ENCODE measurements around the gene SRD5A2. TPM values are rescaled to one million over a fixed set of nuclear protein-coding genes. Genes with fewer than 3 reads are reported as not detected.
A peak's percentile ranks its signal among the peaks of the same experiment; 100 is the strongest.

Gene SRD5A2
- total and polyA plus RNA-seq, 2 of the 4 experiments (the other 2 are of a cell fraction) = not detected

GRCh38 chr2:31558401-31559295 lies 22.1 kb downstream of the SRD5A2 start:
- Histone ChIP-seq H3K9ac (ENCODE audit: low read depth, low read length) (no peak overlapping the region), H3K4me3 (ENCODE audit: insufficient read depth, low read depth, low read length) (no peak overlapping the region), H2BK20ac (ENCODE audit: low read depth, low read length) (no peak overlapping the region), H2BK15ac (ENCODE audit: low read depth, low read length) (no peak overlapping the region), H3K27me3 (ENCODE audit: control insufficient read depth, insufficient read depth, low read length) (no peaks in the 10 kb centered on the region), H3K14ac (replicated peaks; ENCODE audit: low read depth, low read length) (no peak overlapping the region), H3K4me1 (ENCODE audit: control insufficient read depth, insufficient read depth, low read length) (no peaks in the 10 kb centered on the region), H3K23ac (ENCODE audit: low read depth, low read length) (no peak overlapping the region), H4K8ac (ENCODE audit: low read depth in 2 of 2, low read length in 2 of 2) (no peak overlapping the region), H3K9me3 (ENCODE audit: control insufficient read depth, insufficient read depth, low read length) (peaks cover 2% of the 10 kb centered on the region; the same call in 1 of the 2 replicates), H2BK120ac (ENCODE audit: low read depth, low read length) (no peak overlapping the region), H3K9me1 (ENCODE audit: insufficient read depth, low read length) (no peaks in the 10 kb centered on the region), H3K27ac (ENCODE audit: insufficient read depth, low read length) (no peak overlapping the region), H3K4ac (ENCODE audit: low read depth, low read length) (no peak overlapping the region), H2AK9ac (replicated peaks; ENCODE audit: low read depth, low read length, poor library complexity) (no peak overlapping the region), H3K18ac (ENCODE audit: low read depth, low read length) (no peak overlapping the region), H2AFZ (replicated peaks; ENCODE audit: low read length, poor library complexity) (no peak overlapping the region), H3K36me3 (ENCODE audit: control insufficient read depth, insufficient read depth, low read length) (no peaks in the 10 kb centered on the region), H2BK5ac (ENCODE audit: low read depth, low read length, poor library complexity, severe bottlenecking) (no peak overlapping the region), H3K79me1 (ENCODE audit: low read depth in 1 of 2, low read length in 2 of 2) (no peaks in the 10 kb centered on the region), H4K20me1 (ENCODE audit: insufficient read depth, low read length) (no peaks in the 10 kb centered on the region), H3K56ac (ENCODE audit: extremely low read depth, insufficient read depth, low read length) (no peak overlapping the region), H3K4me2 (ENCODE audit: low read depth, low read length) (no peak overlapping the region), H4K5ac (ENCODE audit: low read depth, low read length) (no peak overlapping the region), H2AK5ac (ENCODE audit: low read depth, low read length) (no peak overlapping the region), H4K91ac (ENCODE audit: insufficient read depth, low read depth, low read length) (no peak overlapping the region)
- POLR2A ChIA-PET (ENCODE audit: unreplicated experiment) = no interaction called here
- 62% methylated on average over 3 of the region's 7 CpGs; no CpG with 5 or more reads in 1 of the 2 experiments for WGBS, 2 experiments (ENCODE audit: extremely low coverage in 2 of 2, insufficient read length in 1 of 2)
- no TSS peak for BruUV-seq (replicated peaks)
- intact Hi-C loops (cut with micrococcal nuclease) = no loop called here
- CTCF ChIA-PET = no interaction called here
- DNase-seq (peak; percentile 20), ATAC-seq (ENCODE audit: low read depth) (no peak; the same call in 1 of the 2 replicates)
- dilution Hi-C loops (cut with HindIII; ENCODE audit: low sequenced_read_pairs, unreplicated experiment) = no loop called here
- in situ Hi-C loops (cut with MboI; ENCODE audit: low sequenced_read_pairs) = no loop called here
- TF ChIP-seq CEBPB (IDR thresholded peaks at IDR 0.05; ENCODE audit: low read depth, low read length) (peak; percentile 71; the same call in 1 of the 2 replicates), POLR2A (IDR thresholded peaks at IDR 0.05; ENCODE audit: low read depth, low read length) (no peak), SMC3 (IDR thresholded peaks at IDR 0.05; ENCODE audit: low read depth, low read length) (no peak)
